T follicular helper cell (primary cell): ENCODE measurements around the gene TPD52L1.

Experiments used
- DNase-seq: peaks from one replicate; pipeline ENCODE4 v3.0.0-alpha.2; 2020; ENCODE audit warnings: low read depth

TPD52L1 gene

DNA sequence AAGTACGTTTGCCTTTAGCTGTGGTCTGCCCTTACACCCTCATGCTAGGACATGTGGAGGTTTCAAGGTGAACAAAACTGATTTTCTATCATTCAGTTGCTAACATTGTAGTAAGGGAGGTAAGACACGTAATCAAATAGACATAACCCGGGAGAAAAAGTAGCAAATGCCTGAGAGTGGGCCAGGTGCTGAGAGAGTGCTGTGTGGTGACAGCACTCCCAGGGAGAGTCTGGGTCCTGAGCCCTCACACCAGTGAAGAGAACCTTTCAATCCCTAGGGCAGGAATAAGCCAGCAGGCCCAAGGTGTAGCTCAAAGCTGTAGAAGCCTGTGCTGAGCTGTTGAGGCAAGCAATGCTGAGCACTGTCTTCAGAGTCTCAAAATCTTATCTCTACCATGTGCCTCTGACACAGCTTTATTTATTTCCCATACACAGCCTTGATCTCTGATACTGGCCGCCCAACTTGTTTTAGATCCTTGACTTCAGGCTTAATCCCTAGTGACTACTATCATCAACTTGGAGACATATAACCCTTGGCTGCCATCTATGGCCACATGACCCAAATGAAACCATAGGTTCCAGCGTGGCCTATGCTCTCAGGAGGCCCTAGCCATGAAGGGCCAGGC lies 55.2 kb downstream of the TPD52L1 start:
- no peak for DNase-seq

DNA sequence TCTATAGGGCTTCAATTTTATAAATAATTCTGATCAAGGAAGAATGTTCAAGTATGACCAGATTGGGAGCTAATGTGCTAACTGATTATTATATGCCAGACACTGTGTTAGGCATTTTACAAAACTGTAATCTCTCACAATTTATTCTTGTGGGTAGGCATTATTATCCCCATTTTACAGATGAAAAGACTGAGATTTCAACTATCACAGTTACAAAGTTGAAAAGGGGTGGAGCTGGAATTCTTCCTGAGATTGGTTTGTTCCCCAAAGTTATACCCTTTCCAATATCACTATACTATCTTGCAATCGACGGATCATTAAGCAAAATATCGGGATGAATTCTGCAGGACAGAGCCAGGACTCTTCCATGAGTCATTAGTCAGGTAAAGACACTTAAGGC lies 57.1 kb downstream of the TPD52L1 start:
- DNase-seq = no peak

DNA sequence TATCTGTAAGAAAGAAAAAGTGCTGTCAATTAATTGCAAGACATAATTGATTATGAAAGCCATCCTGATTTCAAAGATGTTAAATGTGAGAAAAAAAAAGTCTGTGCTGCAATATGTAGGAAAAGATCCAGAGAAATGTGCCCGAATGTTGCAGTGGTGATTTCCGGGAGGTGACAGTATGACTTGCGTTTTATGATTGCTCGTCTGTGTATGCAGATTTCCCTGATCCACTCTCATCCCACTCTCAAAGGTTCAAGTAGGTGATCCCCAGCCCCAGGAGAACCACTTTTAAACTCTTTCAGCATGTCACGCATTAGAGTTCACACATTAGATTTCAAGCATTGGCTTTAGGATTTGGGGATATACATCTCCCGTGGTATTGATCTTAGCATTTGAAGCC lies 57.8 kb downstream of the TPD52L1 start:
- no peak for DNase-seq

DNA sequence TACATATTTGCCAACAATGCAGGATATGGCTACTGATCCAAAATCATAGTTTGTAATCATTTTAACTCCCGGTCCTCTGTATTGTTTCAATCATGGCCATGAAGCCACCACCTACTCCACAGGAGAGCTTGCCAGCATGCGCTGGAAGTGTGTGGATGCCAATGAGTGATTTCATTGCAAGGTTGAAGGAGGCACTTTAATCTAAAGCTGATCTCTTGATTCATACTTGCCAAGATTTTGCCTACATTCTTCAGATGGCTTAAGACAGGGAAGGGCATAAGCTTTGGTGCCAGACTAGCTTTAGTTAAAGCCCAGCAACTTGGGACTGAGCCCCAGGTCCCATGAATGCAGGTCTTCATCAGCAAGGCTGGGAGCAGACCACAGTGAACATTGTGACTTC lies 58.8 kb downstream of the TPD52L1 start:
- no peak for DNase-seq

DNA sequence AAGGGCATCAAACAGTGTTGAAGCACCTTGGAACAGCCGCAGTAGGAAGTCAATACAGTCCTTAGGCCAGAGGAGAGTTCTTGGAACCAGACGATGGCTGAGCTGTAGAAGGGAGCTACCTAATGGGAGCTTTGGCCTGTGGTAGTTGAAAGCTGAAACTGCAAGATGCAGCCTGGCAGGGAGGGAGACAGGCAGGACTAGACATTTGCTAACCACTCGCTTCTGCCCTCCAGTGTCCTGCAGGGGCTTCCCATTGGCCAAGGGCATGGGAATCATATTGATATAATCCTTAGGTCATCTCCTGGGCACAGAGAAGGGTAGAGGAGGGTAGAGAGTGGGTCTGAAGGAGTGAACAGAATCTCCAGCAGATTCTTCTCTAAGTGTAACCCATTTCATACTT lies 60.4 kb downstream of the TPD52L1 start:
- DNase-seq = no peak

DNA sequence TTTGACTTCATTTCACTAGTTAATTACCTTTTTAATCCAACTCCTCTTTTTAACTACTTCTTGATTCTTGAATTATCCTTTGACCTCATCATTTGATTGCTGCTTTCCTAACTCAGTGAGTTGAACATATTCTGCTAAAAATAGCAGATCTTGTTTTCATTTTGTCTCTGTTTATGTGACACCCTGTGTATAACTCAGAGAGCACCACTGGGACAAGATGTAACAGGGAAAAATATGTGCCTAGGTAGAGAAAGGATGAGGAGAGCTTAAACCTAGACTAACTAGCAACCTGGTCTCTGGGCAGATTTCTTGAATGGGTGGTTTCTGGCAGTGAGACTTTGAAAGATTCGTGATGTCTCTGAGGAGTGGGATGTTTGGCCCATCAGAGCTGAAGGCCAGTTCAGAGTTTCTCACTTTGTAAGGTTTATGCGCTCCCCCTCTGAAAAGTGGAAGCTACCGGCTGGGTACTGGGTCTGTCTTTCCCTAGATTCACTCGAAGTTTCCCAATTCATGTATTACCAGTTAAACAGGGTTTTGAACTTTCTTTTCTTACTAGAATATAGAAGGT lies 61.8 kb downstream of the TPD52L1 start:
- no peak for DNase-seq

DNA sequence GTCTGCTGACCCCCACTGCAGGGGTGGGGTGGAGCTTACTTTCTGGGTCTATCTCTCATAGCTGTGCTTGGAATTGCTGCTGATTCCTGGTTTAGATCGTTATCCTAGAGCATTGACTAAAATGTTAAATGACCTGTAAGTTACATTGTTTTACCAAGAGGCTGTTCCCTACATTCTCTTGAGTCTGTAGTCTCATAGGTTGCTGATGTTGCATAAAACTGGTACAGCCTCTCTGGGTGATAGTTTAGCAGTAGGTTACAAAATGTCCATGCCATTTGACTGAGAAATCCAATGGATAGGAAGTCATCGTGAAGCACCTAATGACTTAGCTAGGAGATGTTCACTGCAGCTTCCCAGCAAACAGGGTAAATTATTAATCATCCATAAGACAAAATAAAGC lies 62.4 kb downstream of the TPD52L1 start:
- DNase-seq = no peak

DNA sequence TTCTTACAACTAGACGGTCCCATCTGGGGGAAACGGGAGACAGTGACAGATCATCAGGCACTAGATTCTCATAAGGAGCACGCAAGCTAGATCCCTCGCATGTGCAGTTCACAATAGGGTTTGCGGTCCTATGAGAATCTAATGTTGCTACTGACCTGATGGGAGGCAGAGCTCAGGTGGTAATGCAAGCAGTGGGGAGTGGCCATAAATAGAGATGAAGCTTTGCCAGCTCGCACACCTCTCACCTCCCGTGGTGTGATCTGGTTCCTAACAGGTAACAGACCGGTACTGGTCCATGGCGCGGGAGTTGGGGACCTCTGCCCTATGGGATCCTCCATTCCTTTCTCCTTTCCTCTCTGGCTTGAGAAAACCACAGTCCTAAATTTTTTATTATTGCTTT lies 63.8 kb downstream of the TPD52L1 start:
- no peak for DNase-seq

- DNase-seq = no peak
Measured at GRCh38 chr6:125217992-125218391, 64.4 kb downstream of the TPD52L1 start.

- no peak for DNase-seq
Measured at GRCh38 chr6:125219361-125219895, 65.9 kb downstream of the TPD52L1 start.

DNA sequence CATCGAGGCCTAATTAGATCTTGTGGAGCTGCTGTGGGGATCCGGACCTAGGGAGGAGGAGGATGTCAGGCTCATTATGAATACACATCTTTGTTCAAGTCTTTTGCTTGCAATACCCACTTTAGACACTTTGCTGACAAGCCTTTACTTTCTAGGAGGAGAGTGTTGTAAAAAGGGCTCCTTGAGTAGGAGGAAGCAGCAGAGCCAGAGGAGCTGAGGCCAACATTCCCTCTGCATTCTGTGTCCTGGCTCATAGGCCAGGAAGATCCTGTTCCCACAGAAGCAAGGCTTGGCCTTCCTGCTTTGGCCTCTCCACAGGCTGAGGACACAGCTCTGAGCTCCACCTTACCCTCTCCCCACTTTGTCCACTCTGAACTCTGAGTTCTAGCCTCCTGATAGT lies 67.1 kb downstream of the TPD52L1 start:
- DNase-seq = no peak

GRCh38 chr6:125222531-125223455 lies 69.2 kb downstream of the TPD52L1 start:
- no peak for DNase-seq

- no peak for DNase-seq
Measured at GRCh38 chr6:125224231-125224861, 70.8 kb downstream of the TPD52L1 start.

- DNase-seq = no peak
Measured at GRCh38 chr6:125227244-125227643, 73.7 kb downstream of the TPD52L1 start.

GRCh38 chr6:125228981-125229479 lies 75.5 kb downstream of the TPD52L1 start:
- DNase-seq = no peak

- DNase-seq = no peak
Measured at GRCh38 chr6:125230674-125231073, 77.1 kb downstream of the TPD52L1 start.

GRCh38 chr6:125231133-125231532 lies 77.6 kb downstream of the TPD52L1 start:
- DNase-seq = no peak

- DNase-seq = no peak
Measured at GRCh38 chr6:125231574-125232343, 78.2 kb downstream of the TPD52L1 start.

DNA sequence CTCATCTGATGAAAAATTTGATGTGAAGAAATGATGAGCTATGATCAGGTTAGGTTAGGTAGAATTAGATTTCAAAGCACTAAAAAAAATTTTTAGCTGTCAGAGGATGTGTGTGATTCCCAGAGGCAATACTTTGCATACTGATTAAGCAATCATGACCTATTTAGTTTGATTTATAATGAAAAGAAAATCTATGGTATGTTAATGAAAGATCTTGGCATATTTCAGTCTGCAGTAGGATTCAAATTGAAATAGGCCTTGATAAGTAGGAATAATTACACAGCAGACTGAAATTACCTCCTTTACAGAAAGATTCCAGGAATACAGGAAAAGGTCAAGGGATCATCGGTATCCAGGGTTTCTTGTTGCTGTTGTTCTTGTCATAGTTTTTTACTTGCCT lies 78.9 kb downstream of the TPD52L1 start:
- DNase-seq = no peak

GRCh38 chr6:125233202-125233601 lies 79.6 kb downstream of the TPD52L1 start:
- DNase-seq = no peak
